GM19455 (cell line): ENCODE data around the gene TCEAL9.
A peak's percentile ranks its signal among the peaks of the same experiment; 100 is the strongest.
"Not testable (repeated sequence)": the region's sequence is repeated elsewhere in the genome, so short reads cannot be mapped to it uniquely, and the experiment has no call there.

Source experiments
- ATAC-seq: cut with Tn5 transposase; IDR thresholded peaks from one replicate; pipeline ENCODE4 v1.9.1; 2021; ENCODE audit not compliant: unreplicated experiment

Gene TCEAL9, protein sequence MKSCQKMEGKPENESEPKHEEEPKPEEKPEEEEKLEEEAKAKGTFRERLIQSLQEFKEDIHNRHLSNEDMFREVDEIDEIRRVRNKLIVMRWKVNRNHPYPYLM

GRCh38 chrX:103356130-103356798 lies at the start of gene TCEAL9:
TSS of gene TCEAL9 (plus strand) at chrX:103356506. CDS start at chrX:103357685, 1,179 bp downstream.
- ATAC-seq = no peak

DNA sequence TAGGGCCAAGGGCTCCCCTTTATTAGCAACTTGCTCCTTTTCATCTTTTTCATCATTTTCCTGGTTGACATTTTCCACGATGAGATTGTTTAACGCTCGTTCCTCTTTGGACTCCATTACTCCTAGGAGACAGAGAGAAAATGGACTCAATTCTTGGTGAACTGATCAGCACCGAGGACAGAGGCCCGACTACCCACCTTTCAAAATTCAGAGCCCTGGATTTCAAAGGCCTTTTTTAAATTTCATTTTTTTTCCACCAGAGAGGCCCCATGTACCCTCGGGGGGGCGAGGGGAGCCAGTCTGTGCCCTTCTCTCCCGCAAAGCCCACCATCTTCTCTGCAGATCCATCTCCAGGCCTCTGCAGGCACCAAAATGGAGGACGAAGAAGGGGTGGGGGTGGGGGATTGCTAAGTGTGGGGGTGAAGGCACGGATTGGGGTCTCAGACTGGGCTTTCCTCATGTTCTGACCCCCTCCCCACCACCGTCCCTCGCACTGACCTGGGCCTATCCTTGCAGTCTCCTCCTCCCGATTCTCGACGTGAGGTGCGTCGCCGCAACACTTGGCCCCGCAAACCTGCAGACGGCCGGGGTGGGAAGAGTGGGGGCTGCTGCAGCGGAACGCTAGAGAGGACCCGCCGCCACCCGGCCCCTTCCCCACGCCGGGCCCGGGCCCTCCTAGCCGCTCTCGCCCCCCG lies 46.3 kb upstream of the TCEAL9 start:
- peak; percentile 12 for ATAC-seq

DNA sequence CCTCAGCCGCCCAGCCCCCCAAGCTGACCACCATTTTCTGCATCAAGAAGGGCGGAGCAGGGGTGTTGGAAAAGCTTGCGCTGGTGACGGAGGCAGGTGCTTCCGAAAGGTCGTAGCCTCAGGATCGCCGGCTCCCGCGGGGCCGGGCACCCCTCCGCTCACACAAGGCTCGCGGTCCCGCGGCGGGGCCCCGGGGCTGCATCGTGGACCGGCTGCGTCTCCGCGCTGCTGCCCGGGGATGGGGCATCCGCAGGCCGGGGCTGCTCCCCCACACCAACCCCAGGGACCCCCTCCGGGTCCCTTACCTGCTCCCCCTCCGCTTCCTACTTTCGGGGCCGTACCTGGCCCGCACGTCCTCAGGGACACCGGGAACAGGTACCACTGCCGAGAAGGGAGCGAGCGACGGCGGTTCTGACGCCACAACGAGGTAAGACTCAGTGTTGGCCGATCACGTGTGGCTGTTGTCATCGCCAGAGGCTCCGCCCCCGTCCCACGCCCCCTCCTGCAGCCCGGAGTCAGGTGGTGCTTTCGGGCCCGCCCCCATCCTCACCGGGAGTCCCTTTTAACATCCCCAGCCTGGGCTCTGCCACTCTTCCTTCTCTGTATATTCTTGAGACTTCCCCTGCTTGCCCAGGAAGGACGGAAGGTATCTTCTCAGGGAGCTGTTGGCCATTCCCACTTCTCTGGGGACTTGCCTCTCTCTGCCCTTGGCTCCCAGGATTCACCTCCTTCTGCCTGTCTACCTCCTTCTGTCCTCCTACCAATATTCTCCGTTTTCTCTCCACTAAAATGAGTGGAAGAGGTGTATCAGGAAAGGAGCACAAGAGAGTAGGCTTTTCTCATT lies 45.5 kb upstream of the TCEAL9 start, which contains the start of gene BEX2:
Gene BEX2, minus strand, starts transcription at position 436 of the 844 bp plus-strand sequence. CDS start 1,014 bp downstream, outside the sequence.
- ATAC-seq = peak; percentile 100

DNA sequence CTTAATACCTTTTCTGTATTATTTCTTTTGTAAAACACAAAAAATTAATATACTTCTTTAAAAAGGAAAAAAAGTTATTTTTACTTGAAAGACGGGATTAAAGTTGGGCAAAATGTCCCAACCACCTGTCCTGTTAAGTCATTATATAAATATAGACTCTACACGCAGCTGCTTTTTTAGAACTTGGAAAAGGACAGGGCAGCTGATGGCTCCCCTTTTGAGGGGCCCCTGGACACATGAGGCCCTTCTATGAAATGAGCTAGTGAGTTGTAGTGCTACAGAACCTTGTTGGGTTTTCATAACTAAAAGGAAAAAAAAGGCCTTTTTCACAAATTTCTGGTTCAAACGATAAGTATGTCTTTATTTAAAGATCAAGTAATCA lies 44.9 kb upstream of the TCEAL9 start:
- no peak for ATAC-seq

- no peak for ATAC-seq
Observed at GRCh38 chrX:103329991-103330390, 26.3 kb upstream of the TCEAL9 start, which contains the start of gene TCEAL7. TSS of gene TCEAL7 (plus strand) at chrX:103330239. CDS start at chrX:103331404, 1,165 bp downstream.

DNA sequence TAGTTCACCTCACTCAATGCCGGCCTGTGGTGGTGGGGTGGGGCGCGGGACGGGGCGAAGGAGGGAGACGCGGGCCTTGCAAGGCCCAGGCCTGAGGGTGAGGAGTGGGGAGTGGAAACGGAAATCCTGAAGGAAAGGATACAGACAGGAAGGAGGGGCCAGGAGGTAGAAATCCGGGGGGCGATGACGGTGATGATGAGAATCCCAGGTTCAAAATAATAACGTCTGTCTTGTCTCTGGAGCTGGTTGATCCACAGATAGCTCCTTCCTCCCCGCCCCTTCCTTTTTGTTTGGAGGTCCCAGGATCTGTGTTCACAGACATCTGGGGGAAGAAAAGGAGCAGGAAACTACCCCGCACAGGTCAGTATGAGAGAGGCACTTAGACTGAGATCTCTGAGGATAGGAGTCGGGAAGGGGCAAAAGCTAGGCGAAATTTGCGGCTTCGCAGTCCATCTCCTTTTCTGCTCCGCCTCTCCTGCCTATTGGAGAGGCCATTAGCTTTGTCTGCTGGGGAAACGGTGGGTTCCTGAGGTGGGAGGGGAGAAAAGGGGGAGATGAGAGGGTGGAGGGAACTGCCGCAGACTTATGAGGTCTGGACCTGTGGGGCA lies 25.5 kb upstream of the TCEAL9 start:
- no peak for ATAC-seq

- no peak for ATAC-seq
Observed at GRCh38 chrX:103338663-103339062, 17.6 kb upstream of the TCEAL9 start.

- ATAC-seq = no peak
Observed at GRCh38 chrX:103343105-103343504, 13.2 kb upstream of the TCEAL9 start.

- ATAC-seq = no peak
Observed at GRCh38 chrX:103344606-103345005, 11.7 kb upstream of the TCEAL9 start.

GRCh38 chrX:103347682-103348397 lies 8.5 kb upstream of the TCEAL9 start:
- ATAC-seq = no peak

- ATAC-seq = no peak
Observed at GRCh38 chrX:103356858-103357257, 552 bp downstream of the TCEAL9 start.

GRCh38 chrX:103357871-103358270 lies 1.6 kb downstream of the TCEAL9 start:
- no peak for ATAC-seq

DNA sequence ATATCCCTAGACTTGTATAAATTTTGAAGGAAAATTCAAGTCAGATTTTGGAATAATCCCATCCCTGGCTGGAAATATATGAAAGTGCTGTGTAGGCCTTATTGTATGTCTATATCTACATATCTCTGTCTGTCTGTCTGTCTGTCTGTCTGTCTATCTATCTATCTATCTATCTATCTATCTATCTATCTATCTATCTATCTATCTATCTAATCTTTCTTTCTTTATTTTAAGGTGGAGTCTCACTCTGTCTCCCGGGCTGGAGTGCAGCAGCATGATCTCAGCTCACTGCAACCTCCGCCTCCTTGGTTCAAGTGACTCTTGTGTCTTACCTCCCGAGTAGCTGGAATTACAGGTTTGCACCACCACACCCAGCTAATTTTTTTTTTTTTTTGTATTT lies 3.3 kb downstream of the TCEAL9 start:
- not testable (repeated sequence) for ATAC-seq

- ATAC-seq = no peak
Observed at GRCh38 chrX:103360092-103360491, 3.8 kb downstream of the TCEAL9 start.

DNA sequence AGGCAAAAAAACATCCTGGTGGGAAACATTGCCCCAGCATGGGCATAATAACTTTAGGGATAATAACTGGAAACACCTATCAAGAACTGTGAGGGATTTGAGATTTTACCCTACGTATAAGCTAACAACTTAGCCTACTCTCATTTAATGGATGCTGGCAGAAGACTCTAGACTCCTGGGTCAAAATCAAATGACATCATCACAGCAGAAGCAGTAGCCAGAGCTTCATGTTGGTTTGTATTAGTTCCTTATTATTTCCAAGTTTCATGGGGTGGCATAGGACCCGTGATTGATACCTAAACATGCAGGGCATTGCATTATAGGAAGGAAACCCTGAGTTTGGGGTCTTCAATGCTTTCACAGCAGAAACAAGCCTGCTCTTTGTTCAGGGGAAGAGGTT lies 4.6 kb downstream of the TCEAL9 start:
- ATAC-seq = no peak

DNA sequence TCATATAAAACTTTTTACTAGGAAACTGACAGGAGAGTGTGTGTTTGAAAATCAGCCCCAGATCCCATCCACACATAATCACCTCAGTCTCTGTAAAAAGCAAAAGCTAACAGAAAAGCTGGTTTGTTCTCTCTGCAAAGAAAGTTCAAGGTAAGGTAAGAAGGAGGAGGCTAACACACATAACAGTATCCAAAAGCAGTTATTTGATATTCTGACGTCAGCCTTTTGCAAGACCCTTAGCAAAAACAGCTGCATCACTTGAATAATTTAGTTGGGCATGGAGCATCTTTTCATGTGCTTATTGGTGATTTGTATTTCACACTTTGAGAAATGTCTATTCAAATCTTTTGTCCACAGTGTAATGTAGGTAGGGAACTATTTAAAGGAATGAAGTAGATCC lies 5.5 kb downstream of the TCEAL9 start:
- ATAC-seq = no peak

DNA sequence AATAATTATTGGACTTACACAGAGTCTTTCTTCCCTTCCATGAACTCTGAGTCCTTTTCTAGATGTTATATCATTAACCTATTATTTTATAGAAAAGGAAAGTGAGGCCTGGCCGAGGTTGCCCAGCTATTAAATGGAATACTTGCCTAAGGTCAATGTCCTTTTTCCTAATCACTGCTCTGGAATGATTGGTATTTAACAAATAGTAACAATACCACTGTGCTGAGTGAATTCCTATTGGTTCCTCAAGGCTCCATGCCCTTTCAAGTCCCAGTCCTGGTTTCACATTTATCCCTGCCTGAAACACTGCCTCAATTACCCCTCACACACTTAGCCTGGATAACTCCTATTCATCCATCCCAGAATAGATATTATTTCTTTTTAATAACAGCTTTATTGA lies 6.2 kb downstream of the TCEAL9 start:
- ATAC-seq = no peak

DNA sequence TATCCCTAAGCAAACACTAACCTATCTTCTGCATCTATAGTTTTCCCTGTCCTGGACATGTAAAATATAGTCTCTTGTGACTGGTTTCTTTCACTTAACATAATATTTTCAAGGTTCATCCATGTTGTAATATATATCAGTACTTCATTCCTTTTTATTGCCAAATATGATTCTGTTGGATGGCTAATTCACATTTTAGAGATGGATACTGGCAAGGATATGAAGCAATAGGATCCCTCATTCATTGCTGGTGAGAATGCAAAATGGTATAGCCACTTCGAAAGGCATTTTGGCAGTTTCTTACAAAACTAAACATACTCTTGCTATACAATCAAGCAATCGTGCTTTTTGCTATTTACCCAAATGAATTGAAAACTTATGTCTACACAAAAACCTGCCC lies 6.7 kb downstream of the TCEAL9 start:
- ATAC-seq = no peak

DNA sequence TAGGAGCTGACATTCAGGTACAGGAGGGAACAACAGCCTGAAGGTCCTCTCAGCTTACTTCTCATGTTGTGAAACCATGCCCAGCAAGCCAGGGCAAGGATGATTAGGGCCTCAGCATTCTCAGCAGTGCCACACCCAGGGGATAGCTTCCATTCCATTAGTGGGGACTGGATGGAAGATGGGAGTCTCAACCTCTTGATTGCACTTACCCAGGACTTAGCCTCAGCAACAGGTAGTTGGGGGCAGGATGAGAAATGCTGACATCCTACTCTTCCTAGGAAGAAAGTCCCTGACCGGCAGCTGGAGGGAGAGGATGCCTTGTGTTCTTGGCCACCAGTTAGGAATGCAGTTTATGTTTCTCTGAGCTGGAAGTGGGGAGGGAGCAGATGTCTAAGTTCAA lies 11.2 kb downstream of the TCEAL9 start:
- ATAC-seq = no peak

GRCh38 chrX:103369479-103369878 lies 13.2 kb downstream of the TCEAL9 start:
- ATAC-seq = no peak
